ENCODE data around the gene TAAR2. TPM values are rescaled to one million over a fixed set of nuclear protein-coding genes. Genes with fewer than 3 reads are reported as not detected.

TAAR2 gene
- total and polyA plus RNA-seq, 2 of the 8 experiments (the other 6 are each of a cell fraction or from before 2014, with no cell fraction given), result not detected

- Histone ChIP-seq H3K9ac (replicated peaks in 1 of 4; ENCODE audit: extremely low read depth in 1 of 4, low read depth in 3 of 4, low read length in 3 of 4) (no peak overlapping the region), H4K8ac (ENCODE audit: extremely low read depth, insufficient read depth, low read length) (no peak overlapping the region), H3K18ac (ENCODE audit: extremely low read depth, low read length) (no peak overlapping the region), H2BK120ac (replicated peaks; ENCODE audit: low read depth, low read length) (no peak overlapping the region), H3K23ac (ENCODE audit: insufficient read length) (no peak overlapping the region), H3K36me3 (ENCODE audit: control insufficient read depth in 2 of 4, insufficient read depth in 4 of 4, low read length in 3 of 4) (no peaks in the 10 kb centered on the region), H3K4me2 (ENCODE audit: insufficient read depth in 1 of 2, low read depth in 2 of 2, low read length in 2 of 2) (no peak overlapping the region), H2BK15ac (ENCODE audit: low read length) (no peak overlapping the region), H3K14ac (ENCODE audit: insufficient read length) (no peak overlapping the region), H3K4me1 (replicated peaks in 1 of 4; ENCODE audit: control insufficient read depth in 3 of 4, insufficient read depth in 4 of 4, low read length in 3 of 4) (no peaks in the 10 kb centered on the region), H3K79me1 (ENCODE audit: low read depth, low read length) (no peaks in the 10 kb centered on the region; the same call in 1 of the 2 replicates), H4K91ac (replicated peaks; ENCODE audit: insufficient read length, low read length) (no peak overlapping the region), H3K4me3 (ENCODE audit: extremely low read depth in 1 of 4, insufficient read depth in 2 of 4, low read depth in 3 of 4, low read length in 4 of 4) (no peak overlapping the region), H3K4ac (replicated peaks; ENCODE audit: insufficient read length, low read depth, low read length) (no peak overlapping the region), H3K9me3 (ENCODE audit: insufficient read depth in 2 of 2, low read depth in 1 of 2, low read length in 1 of 2) (no peaks in the 10 kb centered on the region), H3K79me2 (ENCODE audit: control insufficient read depth in 1 of 2, insufficient read depth in 2 of 2, low read length in 2 of 2) (no peaks in the 10 kb centered on the region), H2BK12ac (ENCODE audit: low read depth, low read length) (no peak overlapping the region), H2BK20ac (ENCODE audit: low read length) (no peak overlapping the region), H3K23me2 (ENCODE audit: low read depth, low read length) (no peaks in the 10 kb centered on the region; the same call in 1 of the 2 replicates), H4K20me1 (replicated peaks in 1 of 2; ENCODE audit: control insufficient read depth in 1 of 2, insufficient read depth in 2 of 2, low read length in 2 of 2) (no peaks in the 10 kb centered on the region), H3K27ac (ENCODE audit: low read depth, low read length) (no peak overlapping the region), H4K5ac (ENCODE audit: insufficient read length, low read depth, low read length) (no peak overlapping the region), H3K56ac (replicated peaks; ENCODE audit: insufficient read length, low read depth, low read length) (no peak overlapping the region), H2AK5ac (ENCODE audit: low read depth, low read length) (no peak overlapping the region), H2BK5ac (ENCODE audit: low read depth, low read length) (no peak overlapping the region), H3K27me3 (replicated peaks in 1 of 4; ENCODE audit: control insufficient read depth in 3 of 4, extremely low read depth in 1 of 4, insufficient read depth in 3 of 4, low read length in 3 of 4) (no peaks in the 10 kb centered on the region), H2AFZ (ENCODE audit: low read length) (no peak overlapping the region)
- ChIA-PET POLR2A (ENCODE audit: partially characterized antibody) (no interaction called here), CTCF (ENCODE audit: partially characterized antibody) (interaction anchor here (0.6 to 1.0 kb wide), 2 partner anchors 25 to 103 kb away, joined by 3 to 4 read pairs; no protein-coding TSS in a partner anchor)
- DNase-seq (ENCODE audit: low read depth in 1 of 2, low spot score in 2 of 2) (no peak), FAIRE-seq (no peak)
- no peak for TF ChIP-seq EZH2 (IDR thresholded peaks at IDR 0.05; ENCODE audit: low read depth, low read length, severe bottlenecking)
- TF ChIP-seq CEBPB (IDR thresholded peaks at IDR 0.05; ENCODE audit: low read depth, low read length), result peak; percentile 38; the same call in 1 of the 2 replicates
- TF ChIP-seq NRF1 (IDR thresholded peaks at IDR 0.05; ENCODE audit: low read depth, low read length), result no peak
- 68% methylated on average over 1 of the region's 1 CpG; no CpG with 5 or more reads in 1 of the 2 experiments for WGBS, 2 experiments (ENCODE audit: extremely low coverage in 1 of 2, insufficient coverage in 1 of 2, insufficient read length in 1 of 2, insufficient replicate concordance in 2 of 2, low coverage in 1 of 2, low lambda C conversion rate in 2 of 2, missing lambda C conversion rate in 1 of 2)
These were observed 26.4 kb upstream of the TAAR2 start for GRCh38 chr6:132650429-132650828.
